Right renal pelvis (tissue), 4 donors: ENCODE measurements around the gene IPO11. TPM values are rescaled to one million over a fixed set of nuclear protein-coding genes. Genes with fewer than 3 reads are reported as not detected.
"Not testable (repeated sequence)": the region's sequence is repeated elsewhere in the genome, so short reads cannot be mapped to it uniquely, and the experiment has no call there.

ENCODE experiments used
- DNase-seq, 4 donors: peaks; one replicate each; pipeline ENCODE4 v3.0.0-alpha.2; 2013; ENCODE audit warnings: low read depth in 4 of 4, low spot score in 3 of 4, missing footprints in 1 of 4
- polyA plus RNA-seq, 4 donors: library from polyadenylated mRNA; unstranded; fragments of 120-200 nt; gene quantifications; one replicate each; pipeline ENCODE4 v1.2.1, GENCODE V29; 2013; ENCODE audit not compliant: insufficient read length in 4 of 4

Gene IPO11
- polyA plus RNA-seq, 4 donors: 35.7 to 42.6 (median 39.7) TPM

- no peak for DNase-seq
Measured at GRCh38 chr5:62631909-62632580, 219.5 kb downstream of the IPO11 start.

- no peak for DNase-seq
Measured at GRCh38 chr5:62633243-62633642, 220.7 kb downstream of the IPO11 start.

DNA sequence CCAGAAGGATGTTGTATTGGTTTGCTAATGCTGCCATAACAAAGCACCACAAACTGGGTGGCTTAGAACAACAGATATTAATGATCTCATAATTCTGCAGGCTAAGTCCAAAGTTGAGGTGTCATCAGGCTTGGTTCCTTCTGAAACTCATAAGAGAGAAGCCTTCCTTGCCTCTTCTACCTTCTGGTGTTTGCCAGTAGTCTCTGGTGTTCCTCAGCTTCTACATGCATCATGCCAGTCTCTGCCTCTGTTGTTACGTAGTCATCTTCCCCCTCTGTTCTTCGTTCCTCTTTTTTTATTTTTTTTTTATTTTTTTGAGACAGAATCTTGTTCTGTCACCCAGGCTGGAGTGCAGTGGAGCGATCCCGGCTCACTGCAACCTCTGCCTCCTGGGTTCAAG, 227.9 kb downstream of the IPO11 start:
- no peak for DNase-seq

GRCh38 chr5:62642468-62642867, 229.9 kb downstream of the IPO11 start:
- no peak for DNase-seq

GRCh38 chr5:62643556-62644451, 231.2 kb downstream of the IPO11 start:
- DNase-seq: no peak

- no peak for DNase-seq
Measured at GRCh38 chr5:62645223-62645622, 232.7 kb downstream of the IPO11 start.

DNA sequence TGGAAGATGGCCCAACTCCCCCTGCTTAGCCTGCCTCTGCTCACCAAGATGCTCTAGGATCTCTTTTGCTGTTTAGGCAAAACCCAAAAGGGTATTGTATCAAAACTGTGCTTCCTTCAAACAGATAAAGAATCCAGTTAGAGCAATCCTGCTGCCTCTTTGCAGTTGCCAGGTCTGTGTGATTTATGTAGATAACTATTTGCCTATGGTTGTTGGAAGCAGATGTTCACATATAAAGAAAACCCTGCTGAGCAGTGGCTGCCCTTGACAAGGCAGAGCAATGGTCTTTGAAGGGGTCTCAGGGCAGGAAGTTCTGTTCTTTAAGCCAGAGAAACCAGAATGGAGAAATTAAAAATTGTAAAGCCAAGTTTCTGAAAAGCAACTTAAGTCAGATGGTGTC, 234.7 kb downstream of the IPO11 start:
- no peak for DNase-seq

- DNase-seq: no peak
Measured at GRCh38 chr5:62649025-62649424, 236.5 kb downstream of the IPO11 start.

DNA sequence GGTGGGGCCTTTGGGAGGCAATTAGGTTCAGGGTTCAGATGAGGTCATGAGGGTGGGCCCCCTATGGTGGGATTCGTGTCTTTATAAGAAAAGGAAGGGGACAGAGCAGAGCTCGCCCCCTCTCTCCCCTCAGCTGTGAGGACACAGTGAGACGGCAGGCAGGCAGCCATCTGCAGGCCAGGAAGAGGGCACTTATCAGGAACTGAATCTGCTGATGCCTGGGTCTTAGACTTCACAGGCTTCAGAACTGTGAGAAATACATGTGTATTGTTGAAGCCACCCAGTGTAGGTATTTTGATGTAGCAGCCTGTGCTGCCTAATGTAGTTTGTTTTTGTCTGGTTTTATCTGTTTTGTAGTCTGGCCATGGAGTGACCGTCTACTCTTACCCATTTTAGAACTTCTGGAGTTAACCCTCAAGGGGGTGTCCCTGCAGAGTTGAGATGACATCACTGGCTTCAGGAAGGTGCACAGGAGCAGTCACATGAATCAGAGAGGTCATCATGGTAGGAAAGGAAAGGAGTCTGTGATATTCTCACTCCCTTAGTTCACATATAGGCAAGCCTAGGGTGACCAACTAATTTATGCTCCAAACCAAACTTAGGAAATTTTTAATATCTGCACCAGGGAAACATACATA, 237.0 kb downstream of the IPO11 start:
- no peak for DNase-seq

- no peak for DNase-seq
Measured at GRCh38 chr5:62650197-62650596, 237.6 kb downstream of the IPO11 start.

DNA sequence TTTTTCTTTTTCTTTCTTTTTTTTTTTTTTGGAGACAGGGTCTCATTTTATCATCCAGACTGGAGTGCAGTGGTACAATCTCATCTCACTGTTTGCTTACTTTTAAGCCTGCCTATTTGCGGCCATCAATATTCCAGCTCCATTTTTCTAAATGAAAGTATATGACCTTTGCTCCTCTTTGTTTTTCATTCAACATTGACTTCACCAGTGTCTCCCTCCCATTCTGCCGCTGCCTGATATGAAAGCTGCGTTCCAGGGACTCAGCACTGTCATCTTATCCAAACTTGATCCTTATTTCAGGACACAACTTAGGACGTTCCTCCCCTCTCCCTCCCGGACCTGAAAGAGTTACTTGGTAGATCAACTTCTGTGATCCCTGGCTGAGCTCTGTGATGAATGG, 239.7 kb downstream of the IPO11 start:
- DNase-seq: no peak

DNA sequence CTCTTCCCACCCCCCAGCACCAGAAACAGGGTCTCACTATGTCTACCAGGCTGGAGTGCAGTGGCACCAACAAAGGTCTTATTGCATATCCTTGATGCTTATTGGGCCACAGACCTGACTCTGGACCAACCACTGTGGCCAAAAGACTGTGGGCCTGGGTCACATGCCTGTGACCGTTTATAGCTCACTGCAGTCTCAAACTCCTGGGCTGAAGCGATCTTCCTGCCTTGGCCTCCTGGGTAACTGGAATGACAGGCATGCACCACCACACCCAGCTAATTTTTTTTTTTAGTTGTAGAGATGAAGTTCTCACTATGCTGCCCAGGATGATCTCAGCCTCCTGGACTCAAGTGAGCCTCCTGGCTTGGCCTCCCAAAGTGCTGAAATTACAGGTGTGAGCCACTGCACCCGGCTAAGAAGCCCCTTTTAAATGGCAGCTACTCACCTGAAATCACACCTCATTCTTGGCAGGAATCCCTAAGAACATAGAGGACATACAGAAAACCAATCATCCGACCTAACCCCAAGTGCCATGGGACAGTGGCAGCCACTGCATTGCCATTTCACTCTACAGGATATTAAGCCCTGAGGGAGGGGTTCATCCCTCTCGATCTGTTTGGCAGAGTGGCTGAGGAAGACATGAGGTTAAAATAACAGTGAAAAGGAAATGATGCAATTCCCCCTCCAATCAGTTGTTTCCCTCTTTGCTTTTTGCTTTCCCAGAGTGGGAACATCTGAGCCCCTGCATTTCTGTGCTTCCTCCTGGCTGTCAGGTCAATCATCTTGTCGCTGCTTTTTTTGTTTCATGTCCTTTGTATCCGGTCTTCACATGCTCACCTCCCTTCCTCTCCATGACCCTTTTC, 240.7 kb downstream of the IPO11 start:
- DNase-seq: peak in 1 of 4 donors; percentile 12

DNA sequence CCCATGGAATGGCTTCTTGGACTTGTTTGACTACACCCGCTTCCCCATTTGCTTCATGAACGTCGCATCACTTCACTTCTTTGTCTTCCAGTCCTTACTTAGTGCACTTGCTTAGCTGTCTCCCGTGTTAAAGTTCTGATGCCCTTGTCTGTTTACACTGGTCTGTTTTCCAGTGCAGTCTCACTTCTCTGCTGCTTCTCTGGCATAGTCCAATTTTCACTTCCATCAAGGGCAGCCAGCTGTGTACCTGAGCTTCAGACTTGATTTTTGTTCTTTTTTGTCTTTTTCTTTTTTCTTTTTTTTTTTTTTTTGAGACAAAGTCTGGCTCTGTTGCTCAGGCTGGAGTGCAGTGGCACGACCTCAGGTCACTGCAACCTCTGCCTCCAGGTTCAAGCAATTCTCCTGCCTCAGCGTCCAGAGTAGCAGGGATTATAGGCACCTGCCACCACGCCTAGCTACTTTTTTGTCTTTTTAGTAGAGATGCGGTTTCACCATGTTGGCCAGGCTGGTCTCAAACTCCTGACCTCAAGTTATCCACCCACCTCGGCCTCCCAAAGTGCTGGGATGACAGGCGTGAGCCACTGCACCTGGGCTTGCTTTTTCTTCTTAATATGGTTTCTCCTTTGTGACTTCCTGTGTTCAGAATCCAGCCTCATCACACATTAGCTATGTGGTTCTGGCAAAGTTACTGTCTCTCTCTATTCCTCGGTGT, 241.5 kb downstream of the IPO11 start:
- DNase-seq: peak in 1 of 4 donors; percentile 8

DNA sequence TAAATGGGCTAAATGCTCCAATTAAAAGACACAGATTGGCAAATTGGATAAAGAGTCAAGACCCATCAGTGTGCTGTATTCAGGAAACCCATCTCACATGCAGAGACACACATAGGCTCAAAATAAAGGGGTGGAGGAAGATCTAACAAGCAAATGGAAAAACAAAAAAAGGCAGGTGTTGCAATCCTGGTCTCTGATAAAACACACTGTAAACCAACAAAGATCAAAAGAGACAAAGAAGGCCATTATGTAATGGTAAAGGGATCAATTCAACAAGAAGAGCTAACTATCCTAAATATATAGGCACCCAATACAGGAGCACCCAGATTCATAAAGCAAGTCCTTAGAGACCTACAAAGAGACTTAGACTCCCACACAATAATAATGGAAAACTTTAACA, 245.2 kb downstream of the IPO11 start:
- not testable (repeated sequence) for DNase-seq

GRCh38 chr5:62661126-62661525, 248.6 kb downstream of the IPO11 start:
- DNase-seq: no peak

DNA sequence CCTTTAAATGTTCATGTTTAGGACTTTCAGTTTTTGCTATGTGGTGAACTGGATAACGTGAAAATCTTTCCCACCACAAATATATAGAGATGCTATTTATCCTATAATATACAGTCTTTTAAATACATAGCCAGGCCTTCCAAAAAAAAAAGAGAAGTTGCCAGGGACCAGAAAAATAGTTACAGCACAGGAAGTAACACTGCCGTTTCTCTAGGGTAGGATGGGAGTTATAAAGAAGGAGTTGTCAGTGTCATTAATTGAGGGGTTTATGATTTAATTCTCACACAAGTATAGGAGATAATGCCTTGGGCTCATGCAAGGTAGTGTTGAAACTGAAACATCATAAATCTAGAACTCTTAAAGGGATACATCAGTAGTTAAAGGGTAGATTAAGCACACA, 250.0 kb downstream of the IPO11 start:
- DNase-seq: no peak

- DNase-seq: no peak
Measured at GRCh38 chr5:62671479-62671878, 258.9 kb downstream of the IPO11 start.

GRCh38 chr5:62676596-62676995, 264.0 kb downstream of the IPO11 start:
- DNase-seq: not testable (repeated sequence)
